Measurements from ENCODE around the gene F7. TPM values are rescaled to one million over a fixed set of nuclear protein-coding genes. Genes with fewer than 3 reads are reported as not detected.

Gene F7
- total and polyA plus RNA-seq, 2 donors (not counting 3 experiments of a cell fraction or from before 2014, with no cell fraction given) = not detected

GRCh38 chr13:113069861-113070805 is 35.5 kb upstream of the F7 start:
- no peak overlapping the region for H3K9ac ChIP-seq (replicated peaks; ENCODE audit: extremely low read depth, insufficient read depth, low read length)
- no peaks in the 10 kb centered on the region for H4K20me1 ChIP-seq (replicated peaks; ENCODE audit: control insufficient read depth, extremely low read depth, insufficient read depth, low read length)
- no peak overlapping the region for H3K4me2 ChIP-seq (ENCODE audit: insufficient read depth, low read length)
- no peak overlapping the region for H3K4me3 ChIP-seq (replicated peaks in 1 of 3; ENCODE audit: insufficient read depth in 1 of 3, low read depth in 1 of 3, low read length in 3 of 3)
- ChIA-PET CTCF (no interaction called here), POLR2A (no interaction called here)
- DNase-seq (ENCODE audit: low read depth, low spot score) (no peak), FAIRE-seq (no peak)
- dilution Hi-C loops (cut with MboI; ENCODE audit: extremely low pct_ligation_motif_present, low sequenced_read_pairs) (no loop called here), intact Hi-C loops (cut with micrococcal nuclease) (no loop called here)
- no peaks in the 10 kb centered on the region for H3K27me3 ChIP-seq (ENCODE audit: control insufficient read depth in 2 of 2, insufficient read depth in 2 of 2, low read length in 2 of 2)
- no peak for TF ChIP-seq POLR2AphosphoS5 (IDR thresholded peaks at IDR 0.05; ENCODE audit: insufficient read depth, low read depth, low read length)
- TF ChIP-seq EZH2 (IDR thresholded peaks at IDR 0.05; ENCODE audit: borderline replicate concordance, low read depth, low read length, severe bottlenecking) = no peak
- TF ChIP-seq POLR2A (IDR thresholded peaks at IDR 0.05; ENCODE audit: low read depth, low read length) = no peak
- no peak overlapping the region for H2AFZ ChIP-seq (ENCODE audit: low read depth, low read length)
- H3K79me2 ChIP-seq (ENCODE audit: control insufficient read depth, insufficient read depth, low read length) = no peaks in the 10 kb centered on the region
- H3K9me1 ChIP-seq (replicated peaks; ENCODE audit: control insufficient read depth, extremely low read depth, insufficient read depth, low read length) = no peaks in the 10 kb centered on the region
- no TSS peak for BruUV-seq (replicated peaks)
- no peaks in the 10 kb centered on the region for H3K9me3 ChIP-seq (replicated peaks; ENCODE audit: control insufficient read depth, insufficient read depth, low read length)
- H3K36me3 ChIP-seq (ENCODE audit: control insufficient read depth in 2 of 2, extremely low read depth in 1 of 2, insufficient read depth in 2 of 2, low read length in 2 of 2) = no peaks in the 10 kb centered on the region
- H3K4me1 ChIP-seq (ENCODE audit: control insufficient read depth, extremely low read depth, insufficient read depth, low read length) = no peaks in the 10 kb centered on the region
- no peak overlapping the region for H3K27ac ChIP-seq (ENCODE audit: insufficient read depth, low read depth, low read length)

GRCh38 chr13:113070855-113071254 is 34.7 kb upstream of the F7 start:
- Histone ChIP-seq H3K9me3 (replicated peaks; ENCODE audit: control insufficient read depth, insufficient read depth, low read length) (no peaks in the 10 kb centered on the region), H3K9ac (replicated peaks; ENCODE audit: extremely low read depth, insufficient read depth, low read length) (no peak overlapping the region), H3K36me3 (ENCODE audit: control insufficient read depth in 2 of 2, extremely low read depth in 1 of 2, insufficient read depth in 2 of 2, low read length in 2 of 2) (no peaks in the 10 kb centered on the region), H2AFZ (ENCODE audit: low read depth, low read length) (no peak overlapping the region), H3K9me1 (replicated peaks; ENCODE audit: control insufficient read depth, extremely low read depth, insufficient read depth, low read length) (no peaks in the 10 kb centered on the region), H3K27ac (ENCODE audit: insufficient read depth, low read depth, low read length) (no peak overlapping the region), H3K4me2 (ENCODE audit: insufficient read depth, low read length) (no peak overlapping the region), H3K27me3 (ENCODE audit: control insufficient read depth in 2 of 2, insufficient read depth in 2 of 2, low read length in 2 of 2) (no peaks in the 10 kb centered on the region), H3K4me1 (ENCODE audit: control insufficient read depth, extremely low read depth, insufficient read depth, low read length) (no peaks in the 10 kb centered on the region), H3K79me2 (ENCODE audit: control insufficient read depth, insufficient read depth, low read length) (no peaks in the 10 kb centered on the region), H4K20me1 (replicated peaks; ENCODE audit: control insufficient read depth, extremely low read depth, insufficient read depth, low read length) (no peaks in the 10 kb centered on the region), H3K4me3 (replicated peaks in 1 of 3; ENCODE audit: insufficient read depth in 1 of 3, low read depth in 1 of 3, low read length in 3 of 3) (no peak overlapping the region)
- intact Hi-C loops (cut with micrococcal nuclease) = no loop called here
- ChIA-PET CTCF (no interaction called here), POLR2A (no interaction called here)
- dilution Hi-C loops (cut with MboI; ENCODE audit: extremely low pct_ligation_motif_present, low sequenced_read_pairs) = no loop called here
- no peak for TF ChIP-seq MAX (IDR thresholded peaks at IDR 0.05; ENCODE audit: insufficient read depth, insufficient read length)
- no TSS peak for BruUV-seq (replicated peaks)
- no peak for DNase-seq (ENCODE audit: low read depth, low spot score)
- FAIRE-seq = no peak
